ENCODE measurements around the gene RAB24. TPM values are rescaled to one million over a fixed set of nuclear protein-coding genes. Genes with fewer than 3 reads are reported as not detected.
"Not testable (repeated sequence)": the region's sequence is repeated elsewhere in the genome, so short reads cannot be mapped to it uniquely, and the experiment has no call there.

The RAB24 gene
- total RNA-seq, 1 experiment from 2014 or later, result 37.6 TPM

GRCh38 chr5:177275883-177276282, 27.6 kb downstream of the RAB24 start:
- peaks cover 80% of the 10 kb centered on the region for H3K36me3 ChIP-seq
- no peak overlapping the region for H3K27ac ChIP-seq
- H3K4me1 ChIP-seq (replicated peaks), result no peaks in the 10 kb centered on the region
- no peaks in the 10 kb centered on the region for H3K27me3 ChIP-seq (replicated peaks)
- H3K4me3 ChIP-seq, result no peak overlapping the region
- no peaks in the 10 kb centered on the region for H3K9me3 ChIP-seq (replicated peaks)
- DNase-seq (ENCODE audit: low read depth in 1 of 2, low spot score in 2 of 2), result no peak

GRCh38 chr5:177271113-177271512, 32.4 kb downstream of the RAB24 start:
- H3K9me3 ChIP-seq (replicated peaks), result no peaks in the 10 kb centered on the region
- H3K4me1 ChIP-seq (replicated peaks), result no peaks in the 10 kb centered on the region
- no peak overlapping the region for H3K4me3 ChIP-seq
- no peak for DNase-seq (ENCODE audit: low read depth in 1 of 2, low spot score in 2 of 2)
- H3K27ac ChIP-seq, result no peak overlapping the region
- peaks cover 82% of the 10 kb centered on the region for H3K36me3 ChIP-seq
- no peaks in the 10 kb centered on the region for H3K27me3 ChIP-seq (replicated peaks)

GRCh38 chr5:177270653-177271052, 32.9 kb downstream of the RAB24 start:
- Histone ChIP-seq H3K4me3 (no peak overlapping the region), H3K4me1 (replicated peaks) (no peaks in the 10 kb centered on the region), H3K27me3 (replicated peaks) (no peaks in the 10 kb centered on the region), H3K27ac (no peak overlapping the region), H3K9me3 (replicated peaks) (no peaks in the 10 kb centered on the region), H3K36me3 (peaks cover 82% of the 10 kb centered on the region)
- DNase-seq (ENCODE audit: low read depth in 1 of 2, low spot score in 2 of 2), result no peak

- no peaks in the 10 kb centered on the region for H3K4me1 ChIP-seq (replicated peaks)
- peaks cover 81% of the 10 kb centered on the region for H3K36me3 ChIP-seq
- no peaks in the 10 kb centered on the region for H3K9me3 ChIP-seq (replicated peaks)
Measured at GRCh38 chr5:177269976-177270375, 33.5 kb downstream of the RAB24 start.

GRCh38 chr5:177269232-177269895, 34.2 kb downstream of the RAB24 start:
- H3K27ac ChIP-seq, result no peak overlapping the region
- H3K4me3 ChIP-seq, result no peak overlapping the region
- H3K27me3 ChIP-seq (replicated peaks), result no peaks in the 10 kb centered on the region
- no peaks in the 10 kb centered on the region for H3K9me3 ChIP-seq (replicated peaks)
- peaks cover 77% of the 10 kb centered on the region for H3K36me3 ChIP-seq
- no peak for DNase-seq (ENCODE audit: low read depth in 1 of 2, low spot score in 2 of 2)
- no peaks in the 10 kb centered on the region for H3K4me1 ChIP-seq (replicated peaks)

More at GRCh38 chr5:177269976-177270375, 33.5 kb downstream of the RAB24 start:
- H3K27ac ChIP-seq, result no peak overlapping the region
- no peaks in the 10 kb centered on the region for H3K27me3 ChIP-seq (replicated peaks)
- no peak overlapping the region for H3K4me3 ChIP-seq
- no peak for DNase-seq (ENCODE audit: low read depth in 1 of 2, low spot score in 2 of 2)

GRCh38 chr5:177265395-177265794, 38.1 kb downstream of the RAB24 start:
- DNase-seq (ENCODE audit: low read depth in 1 of 2, low spot score in 2 of 2), result no peak
- no peaks in the 10 kb centered on the region for H3K9me3 ChIP-seq (replicated peaks)
- H3K27me3 ChIP-seq (replicated peaks), result no peaks in the 10 kb centered on the region
- H3K4me1 ChIP-seq (replicated peaks), result no peaks in the 10 kb centered on the region
- no peak overlapping the region for H3K4me3 ChIP-seq
- H3K27ac ChIP-seq, result no peak overlapping the region
- peaks cover 74% of the 10 kb centered on the region for H3K36me3 ChIP-seq

GRCh38 chr5:177264178-177264577, 39.3 kb downstream of the RAB24 start:
- no peak overlapping the region for H3K4me3 ChIP-seq
- no peak for DNase-seq (ENCODE audit: low read depth in 1 of 2, low spot score in 2 of 2)
- no peak overlapping the region for H3K27ac ChIP-seq
- no peaks in the 10 kb centered on the region for H3K9me3 ChIP-seq (replicated peaks)
- no peaks in the 10 kb centered on the region for H3K4me1 ChIP-seq (replicated peaks)
- H3K36me3 ChIP-seq, result peaks cover 74% of the 10 kb centered on the region
- H3K27me3 ChIP-seq (replicated peaks), result no peaks in the 10 kb centered on the region

- no peak overlapping the region for H3K4me3 ChIP-seq
- no peaks in the 10 kb centered on the region for H3K4me1 ChIP-seq (replicated peaks)
- no peak for DNase-seq (ENCODE audit: low read depth in 1 of 2, low spot score in 2 of 2)
- no peaks in the 10 kb centered on the region for H3K9me3 ChIP-seq (replicated peaks)
- no peaks in the 10 kb centered on the region for H3K27me3 ChIP-seq (replicated peaks)
- H3K27ac ChIP-seq, result no peak overlapping the region
- peaks cover 80% of the 10 kb centered on the region for H3K36me3 ChIP-seq
Measured at GRCh38 chr5:177261510-177261909, 42.0 kb downstream of the RAB24 start.

GRCh38 chr5:177260961-177261360, 42.6 kb downstream of the RAB24 start:
- Histone ChIP-seq H3K4me1 (replicated peaks) (no peaks in the 10 kb centered on the region), H3K27ac (no peak overlapping the region), H3K9me3 (replicated peaks) (no peaks in the 10 kb centered on the region), H3K27me3 (replicated peaks) (no peaks in the 10 kb centered on the region), H3K4me3 (no peak overlapping the region), H3K36me3 (peaks cover 79% of the 10 kb centered on the region)
- no peak for DNase-seq (ENCODE audit: low read depth in 1 of 2, low spot score in 2 of 2)

GRCh38 chr5:177258711-177259110, 44.8 kb downstream of the RAB24 start:
- H3K4me3 ChIP-seq; DNase-seq (ENCODE audit: low read depth in 1 of 2, low spot score in 2 of 2); H3K27ac ChIP-seq; H3K9me3 ChIP-seq (replicated peaks); H3K4me1 ChIP-seq (replicated peaks); H3K27me3 ChIP-seq (replicated peaks): not testable (repeated sequence)
- H3K36me3 ChIP-seq, result peaks cover 92% of the 10 kb centered on the region

- no peak for DNase-seq (ENCODE audit: low read depth in 1 of 2, low spot score in 2 of 2)
- H3K4me3 ChIP-seq, result no peak overlapping the region
- no peaks in the 10 kb centered on the region for H3K27me3 ChIP-seq (replicated peaks)
- H3K4me1 ChIP-seq (replicated peaks), result no peaks in the 10 kb centered on the region
- H3K9me3 ChIP-seq (replicated peaks), result no peaks in the 10 kb centered on the region
- H3K36me3 ChIP-seq, result peaks cover 89% of the 10 kb centered on the region
- no peak overlapping the region for H3K27ac ChIP-seq
Measured at GRCh38 chr5:177256296-177256695, 47.2 kb downstream of the RAB24 start.

GRCh38 chr5:177253252-177253651, 50.3 kb downstream of the RAB24 start:
- peaks cover 84% of the 10 kb centered on the region for H3K36me3 ChIP-seq
- H3K4me1 ChIP-seq (replicated peaks), result no peaks in the 10 kb centered on the region
- DNase-seq (ENCODE audit: low read depth in 1 of 2, low spot score in 2 of 2), result no peak
- no peaks in the 10 kb centered on the region for H3K27me3 ChIP-seq (replicated peaks)
- H3K4me3 ChIP-seq, result no peak overlapping the region
- H3K9me3 ChIP-seq (replicated peaks), result no peaks in the 10 kb centered on the region
- no peak overlapping the region for H3K27ac ChIP-seq

Measured in SJSA1 (cell line).